HG03103 (cell line): ENCODE measurements around the gene C4orf54.

Source experiments
- ATAC-seq: cut with Tn5 transposase; IDR thresholded peaks from one replicate; pipeline ENCODE4 v1.9.1; 2021; ENCODE audit warnings: low read depth; ENCODE audit not compliant: unreplicated experiment

The C4orf54 gene

GRCh38 chr4:99657798-99658197, at the start of gene C4orf54:
C4orf54 (minus strand) TSS chr4:99657828; CDS start chr4:99654648, 3,180 bp downstream.
- no peak for ATAC-seq

- ATAC-seq: no peak
These were observed 48.3 kb upstream of the C4orf54 start for GRCh38 chr4:99705891-99706290.

GRCh38 chr4:99696801-99697200, 39.2 kb upstream of the C4orf54 start:
- ATAC-seq: no peak

DNA sequence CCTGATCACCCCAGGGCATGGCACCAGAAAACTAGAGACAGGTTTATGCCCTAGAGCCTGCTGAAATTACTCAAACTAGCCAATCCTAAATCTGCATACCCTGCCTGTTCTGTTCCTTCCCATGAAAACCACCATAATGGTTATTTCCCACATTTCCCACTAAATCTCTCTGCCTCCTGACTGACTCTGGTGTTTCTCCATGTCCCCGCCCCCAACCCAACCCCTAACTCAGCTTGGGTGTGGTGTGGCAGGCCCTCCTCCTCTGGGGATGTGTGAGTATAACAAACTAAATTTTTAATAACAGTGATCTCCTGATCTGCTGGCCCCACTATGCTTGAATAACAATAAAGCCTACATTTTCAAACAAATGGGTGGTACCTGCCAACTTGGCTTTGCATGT, 35.5 kb upstream of the C4orf54 start:
- ATAC-seq: no peak

GRCh38 chr4:99690990-99691389, 33.4 kb upstream of the C4orf54 start:
- ATAC-seq: no peak

- ATAC-seq: no peak
These were observed 32.8 kb upstream of the C4orf54 start for GRCh38 chr4:99690472-99690871.

GRCh38 chr4:99687120-99687519, 29.5 kb upstream of the C4orf54 start:
- no peak for ATAC-seq

DNA sequence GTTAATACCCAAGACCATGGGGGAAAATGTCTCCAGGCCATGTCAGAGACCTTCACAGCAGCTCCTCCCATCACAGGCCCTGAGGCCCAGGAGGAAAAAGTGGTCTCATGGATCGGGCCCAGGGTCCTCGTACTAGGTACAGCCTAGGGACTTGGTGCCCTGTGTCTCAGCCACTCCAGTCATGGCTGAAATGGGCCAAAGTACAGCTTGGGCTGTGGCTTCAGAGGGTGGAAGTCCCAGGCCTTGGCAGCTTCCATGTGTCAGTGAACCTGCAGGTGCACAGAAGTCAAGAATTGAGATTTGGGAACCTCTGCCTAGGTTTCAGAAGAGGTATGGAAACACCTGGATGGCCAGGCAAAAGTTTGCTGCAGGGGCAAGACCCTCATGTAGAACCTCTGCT, 27.6 kb upstream of the C4orf54 start:
- no peak for ATAC-seq

DNA sequence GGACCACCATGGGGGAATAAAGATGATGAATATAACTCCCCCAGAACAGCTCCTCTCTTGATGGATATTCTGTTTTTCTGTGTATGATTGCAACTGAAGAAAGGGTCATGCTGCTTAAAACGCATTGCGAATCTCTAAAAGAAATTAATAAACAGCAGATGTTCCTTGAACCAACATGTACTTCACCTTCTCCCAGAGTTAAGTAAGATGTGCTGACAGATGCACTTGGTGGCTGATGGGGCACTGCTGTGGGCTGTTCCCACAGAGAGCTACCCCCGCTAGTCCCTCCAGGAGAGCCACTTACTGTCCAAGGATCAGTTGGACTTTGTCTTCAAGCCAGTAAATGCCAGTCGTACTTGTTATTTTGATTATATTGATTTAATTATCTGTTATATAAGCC, 26.3 kb upstream of the C4orf54 start:
- no peak for ATAC-seq

GRCh38 chr4:99679976-99680375, 22.3 kb upstream of the C4orf54 start:
- no peak for ATAC-seq

DNA sequence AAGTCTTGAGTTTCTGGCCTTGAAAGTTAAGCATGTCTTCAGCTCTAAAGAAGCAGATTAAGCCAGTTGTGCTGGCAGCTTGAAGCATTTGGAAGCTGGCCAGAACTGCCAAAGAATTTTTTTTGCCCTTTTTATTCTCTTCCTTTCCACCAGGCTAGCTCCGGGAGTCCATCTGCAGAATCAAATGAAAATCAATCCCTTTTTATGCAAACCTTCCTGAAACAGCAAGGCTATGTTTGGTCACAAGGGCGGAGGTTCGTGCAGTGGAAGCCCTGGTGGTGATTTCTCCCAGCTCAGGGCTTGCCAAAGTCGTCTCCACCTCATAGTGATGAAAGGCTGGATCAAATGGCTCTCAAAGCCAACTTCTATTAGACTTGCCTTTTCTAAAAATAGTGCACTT, 21.6 kb upstream of the C4orf54 start:
- ATAC-seq: no peak

DNA sequence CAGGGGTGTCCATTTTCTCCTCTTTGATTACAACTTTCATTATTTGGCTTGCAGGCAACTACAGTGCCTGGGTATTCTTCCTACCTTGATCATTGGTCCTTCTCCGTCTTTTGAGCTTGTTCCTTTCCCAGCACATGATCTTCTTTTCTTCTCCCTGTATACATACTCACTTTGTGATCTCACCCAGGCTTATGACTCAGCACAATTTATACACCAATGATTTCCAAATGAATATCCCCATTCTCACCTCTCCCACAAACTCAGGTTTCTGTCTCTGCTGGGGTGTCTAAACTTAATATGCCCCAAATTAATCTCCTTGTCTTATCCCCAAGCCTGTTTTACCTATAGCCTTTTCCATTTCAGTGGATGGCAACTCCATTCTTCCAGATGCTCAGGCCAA, 19.5 kb upstream of the C4orf54 start:
- ATAC-seq: no peak

DNA sequence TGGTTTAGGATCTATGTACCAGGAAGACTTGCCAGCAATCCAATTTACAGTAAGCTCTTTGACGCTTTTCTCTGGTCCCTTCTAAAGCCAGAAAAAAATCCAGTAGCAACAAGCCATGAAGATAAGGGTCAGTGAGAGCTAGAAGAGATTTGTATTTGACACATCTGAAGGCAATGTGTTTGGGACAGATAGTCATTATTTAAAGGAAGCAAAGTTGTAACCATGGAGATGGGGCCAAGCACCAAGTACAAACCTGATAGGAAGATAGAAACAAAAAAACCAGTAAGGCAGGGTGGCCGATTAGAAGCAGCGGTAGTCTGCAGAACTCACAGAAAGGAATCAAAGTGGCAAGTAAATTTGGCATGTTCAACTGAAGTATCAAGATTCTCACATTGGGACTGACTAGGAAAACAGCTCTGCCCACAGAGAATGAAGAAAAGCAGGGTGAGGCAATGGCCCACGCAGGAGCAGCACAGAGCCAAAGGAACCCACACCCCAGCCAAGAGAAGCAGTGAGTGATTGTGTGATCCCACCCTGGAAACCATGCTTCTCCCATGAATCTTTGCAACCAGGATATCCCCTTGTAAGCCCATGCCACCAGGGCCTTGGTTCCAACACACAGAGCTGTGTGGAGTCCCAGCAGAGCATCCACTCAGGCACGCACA, 12.9 kb upstream of the C4orf54 start:
- ATAC-seq: no peak

GRCh38 chr4:99669084-99669483, 11.5 kb upstream of the C4orf54 start:
- no peak for ATAC-seq

GRCh38 chr4:99668472-99668871, 10.8 kb upstream of the C4orf54 start:
- ATAC-seq: no peak

DNA sequence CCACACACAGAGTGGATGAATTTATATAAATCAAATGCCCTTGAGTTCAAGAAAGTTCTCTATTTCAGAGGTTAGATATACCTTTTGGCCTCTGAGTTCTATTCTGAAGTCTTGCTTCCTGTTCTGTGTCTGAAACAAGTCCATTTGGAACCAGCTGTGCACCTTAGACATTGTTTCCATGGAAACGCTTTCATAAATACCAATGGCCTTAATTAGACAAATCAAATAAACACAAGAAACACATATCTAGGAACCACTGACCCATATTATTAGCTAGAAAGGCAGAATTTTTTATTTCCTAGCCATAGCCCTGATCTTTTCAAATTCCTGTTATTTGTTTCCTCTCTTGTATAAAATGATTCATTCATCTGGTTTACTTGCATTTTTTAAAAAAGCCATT, 8.4 kb upstream of the C4orf54 start:
- ATAC-seq: no peak

GRCh38 chr4:99664716-99665115, 7.1 kb upstream of the C4orf54 start:
- ATAC-seq: no peak

- no peak for ATAC-seq
These were observed 4.3 kb upstream of the C4orf54 start for GRCh38 chr4:99661907-99662306.

- ATAC-seq: no peak
These were observed 1.0 kb upstream of the C4orf54 start for GRCh38 chr4:99658666-99659065.

DNA sequence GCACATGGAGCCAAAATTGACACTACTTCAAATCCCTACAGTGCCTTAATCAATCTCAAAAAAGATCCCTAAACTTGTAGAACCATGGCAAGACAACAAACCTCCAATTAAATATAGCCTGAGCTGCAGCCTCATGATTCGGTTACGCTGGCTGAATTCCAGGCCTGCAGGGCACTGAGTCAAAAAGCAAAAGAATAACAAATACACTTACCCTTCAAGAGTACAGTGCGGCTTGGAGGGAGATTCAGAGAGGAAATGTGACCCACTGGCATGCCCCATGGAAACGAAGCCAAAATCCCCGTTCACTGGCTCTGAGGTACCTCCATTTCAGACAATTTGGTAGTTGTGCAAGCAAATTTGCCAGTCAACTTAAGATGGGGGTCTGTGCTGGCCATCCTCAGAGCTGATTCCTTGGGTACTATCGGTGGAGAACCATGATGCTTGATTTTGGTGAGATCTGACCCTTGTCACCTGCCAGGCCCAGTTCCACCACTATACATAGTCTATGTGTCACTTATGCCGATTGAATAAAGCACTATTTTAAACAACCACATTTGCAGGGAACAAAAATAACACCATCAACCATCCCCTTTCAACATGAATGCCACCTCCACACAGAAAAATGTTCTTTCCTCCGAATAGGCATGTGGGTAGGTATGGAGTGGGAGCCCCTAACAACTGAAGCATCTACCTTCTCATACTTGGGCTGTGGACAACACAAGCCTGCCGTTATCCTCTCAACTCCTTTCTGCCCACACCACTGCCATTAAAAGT, 2.1 kb downstream of the C4orf54 start:
- ATAC-seq: no peak

- no peak for ATAC-seq
These were observed 3.3 kb downstream of the C4orf54 start for GRCh38 chr4:99654361-99654761.

DNA sequence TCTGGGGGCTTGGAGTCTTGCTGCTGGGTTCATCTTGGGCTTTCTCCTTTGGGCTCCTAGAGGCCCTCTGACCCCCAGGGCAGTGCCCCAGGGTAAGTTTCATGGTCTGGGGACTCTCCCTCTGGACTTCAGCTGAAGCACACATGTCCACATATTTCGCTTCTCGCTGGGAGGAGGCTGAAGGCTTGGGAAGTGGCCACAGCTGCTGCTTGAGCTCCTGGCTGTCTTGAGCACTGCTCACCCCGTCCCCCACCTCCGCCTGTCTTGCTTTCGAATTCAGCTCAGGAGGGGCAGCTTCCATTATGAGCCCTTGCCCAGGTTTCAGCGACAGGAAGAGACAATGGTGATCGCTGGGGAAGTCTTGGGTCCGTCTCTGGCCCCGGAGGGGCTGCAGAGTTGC, 3.7 kb downstream of the C4orf54 start:
- no peak for ATAC-seq
